Body of pancreas (tissue), 4 donors: ENCODE measurements around the gene MAGI3.

Experiments
- POLR2A ChIP-seq, 3 donors: fragments of 450-650 bp; IDR thresholded peaks; one replicate each; pipeline ENCODE4 v1.6.1; 2016; ENCODE audit warnings: antibody characterized with exemption in 3 of 3, mild to moderate bottlenecking in 2 of 3
- TF ChIP-seq, protein P1 (sequence below), 7 experiments: fragments of 450-650 bp in 4 of 7; fragments of 200-600 bp in 3 of 7; sonication (generic) in 3 of 7; IDR thresholded peaks; one replicate each; pipeline ENCODE4 v1.5.1; 2016 to 2019; ENCODE audit warnings: antibody characterized with exemption in 7 of 7

GRCh38 chr1:113659556-113659955 lies 269.2 kb downstream of the MAGI3 start:
- TF ChIP-seq, protein P1, sequence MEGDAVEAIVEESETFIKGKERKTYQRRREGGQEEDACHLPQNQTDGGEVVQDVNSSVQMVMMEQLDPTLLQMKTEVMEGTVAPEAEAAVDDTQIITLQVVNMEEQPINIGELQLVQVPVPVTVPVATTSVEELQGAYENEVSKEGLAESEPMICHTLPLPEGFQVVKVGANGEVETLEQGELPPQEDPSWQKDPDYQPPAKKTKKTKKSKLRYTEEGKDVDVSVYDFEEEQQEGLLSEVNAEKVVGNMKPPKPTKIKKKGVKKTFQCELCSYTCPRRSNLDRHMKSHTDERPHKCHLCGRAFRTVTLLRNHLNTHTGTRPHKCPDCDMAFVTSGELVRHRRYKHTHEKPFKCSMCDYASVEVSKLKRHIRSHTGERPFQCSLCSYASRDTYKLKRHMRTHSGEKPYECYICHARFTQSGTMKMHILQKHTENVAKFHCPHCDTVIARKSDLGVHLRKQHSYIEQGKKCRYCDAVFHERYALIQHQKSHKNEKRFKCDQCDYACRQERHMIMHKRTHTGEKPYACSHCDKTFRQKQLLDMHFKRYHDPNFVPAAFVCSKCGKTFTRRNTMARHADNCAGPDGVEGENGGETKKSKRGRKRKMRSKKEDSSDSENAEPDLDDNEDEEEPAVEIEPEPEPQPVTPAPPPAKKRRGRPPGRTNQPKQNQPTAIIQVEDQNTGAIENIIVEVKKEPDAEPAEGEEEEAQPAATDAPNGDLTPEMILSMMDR (IDR thresholded peaks at IDR 0.05): no peak
- no peak for TF ChIP-seq POLR2A (IDR thresholded peaks at IDR 0.05)
